HG02884 (cell line): ENCODE data around the gene HIPK2.

Source experiments
- ATAC-seq: cut with Tn5 transposase; IDR thresholded peaks from one replicate; pipeline ENCODE4 v1.9.1; 2021; ENCODE audit warnings: mild to moderate bottlenecking, moderate library complexity; ENCODE audit not compliant: unreplicated experiment

HIPK2 gene

DNA sequence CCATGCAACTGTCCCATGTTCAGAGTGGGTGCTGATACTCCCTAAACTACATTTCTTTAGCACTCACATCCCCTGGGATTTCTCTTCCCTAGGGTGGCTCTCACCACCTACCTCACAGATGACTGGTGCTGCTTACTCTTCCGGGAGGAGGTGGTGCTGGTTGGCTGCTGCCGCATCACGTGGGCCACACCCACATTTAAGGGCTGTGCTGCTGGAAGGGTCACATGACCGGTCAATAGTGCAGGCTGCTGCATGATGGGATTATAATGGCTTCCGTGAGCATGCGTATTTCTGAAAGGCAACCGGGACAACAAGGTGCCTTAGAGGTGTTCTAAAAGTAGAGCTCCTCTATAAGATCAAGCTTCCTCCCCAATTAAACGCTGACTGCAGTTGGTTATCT lies 177.5 kb downstream of the HIPK2 start:
- ATAC-seq, result no peak

- ATAC-seq, result no peak
These were observed 179.2 kb downstream of the HIPK2 start for GRCh38 chr7:139598642-139599041.

- no peak for ATAC-seq
These were observed 180.8 kb downstream of the HIPK2 start for GRCh38 chr7:139597028-139597427.

DNA sequence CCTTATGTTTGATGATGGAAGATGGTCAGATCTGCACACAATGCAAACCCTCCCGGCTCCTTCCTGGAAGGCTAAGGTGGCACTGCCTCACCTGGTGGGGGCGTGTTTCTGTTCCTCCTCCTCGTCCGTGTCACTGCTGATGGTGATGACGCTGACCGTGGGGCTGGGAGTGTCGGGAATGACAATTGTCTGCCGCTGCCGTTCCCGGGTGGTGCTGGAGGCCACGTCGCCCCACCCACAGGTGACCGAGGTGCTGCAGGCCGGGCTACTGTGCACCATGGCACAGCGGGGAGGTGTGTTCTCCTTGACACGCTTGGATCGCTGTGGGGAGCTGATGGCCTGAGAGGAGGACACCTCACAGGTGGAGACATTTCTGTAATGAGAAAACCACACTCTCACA lies 181.2 kb downstream of the HIPK2 start:
- ATAC-seq, result no peak

- ATAC-seq, result no peak
These were observed 182.0 kb downstream of the HIPK2 start for GRCh38 chr7:139595806-139596205.

- ATAC-seq, result no peak
These were observed 182.8 kb downstream of the HIPK2 start for GRCh38 chr7:139594911-139595476.

DNA sequence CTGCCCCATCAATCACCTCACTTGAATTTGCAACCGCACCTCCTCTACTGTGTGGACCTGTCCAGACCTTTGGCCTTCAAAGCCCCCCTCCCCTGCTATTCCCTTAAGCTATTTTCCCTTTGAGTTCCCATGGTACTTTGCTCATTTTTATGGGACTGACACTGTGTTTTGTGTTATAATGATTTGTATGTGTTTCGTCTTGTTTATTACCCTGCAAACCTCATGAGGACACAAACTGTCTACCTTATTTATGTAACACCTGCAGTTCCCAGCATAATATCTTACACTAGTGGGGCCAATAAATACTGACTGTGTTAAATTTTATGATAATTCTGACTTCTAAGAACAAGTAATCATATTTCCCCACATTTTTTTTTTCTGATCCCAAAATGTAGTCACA lies 183.7 kb downstream of the HIPK2 start:
- no peak for ATAC-seq

DNA sequence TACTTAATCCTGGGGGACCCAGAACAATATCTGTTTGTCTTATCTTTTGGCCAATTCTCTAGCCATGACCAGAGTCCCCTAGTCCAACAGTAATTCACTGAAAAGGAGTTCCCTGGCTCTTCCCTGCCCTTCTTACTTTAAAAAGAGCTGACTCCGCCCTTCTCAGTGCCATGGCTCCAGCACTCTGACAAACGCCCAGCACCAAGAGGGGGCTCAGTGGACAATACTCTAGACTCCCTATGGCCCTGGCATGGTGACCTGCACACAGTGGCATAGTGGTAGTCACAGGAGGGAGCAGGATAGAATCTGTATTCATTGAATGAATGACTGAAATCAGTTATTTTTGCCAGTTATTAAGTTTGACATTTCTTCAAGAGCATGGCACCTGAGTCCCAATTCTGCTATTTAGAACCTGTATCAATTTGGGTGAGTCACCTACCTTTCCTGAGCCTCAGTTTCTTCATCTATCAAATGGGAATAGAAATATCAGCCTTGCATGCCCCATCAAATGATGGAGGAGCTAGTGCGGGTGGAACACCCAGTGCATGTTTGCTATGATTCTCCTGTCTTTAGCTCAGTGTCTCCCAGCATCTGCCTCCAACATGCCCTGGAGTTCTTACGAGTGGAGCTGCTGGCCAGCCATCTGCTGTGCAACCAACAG lies 184.9 kb downstream of the HIPK2 start:
- ATAC-seq, result no peak

- no peak for ATAC-seq
These were observed 186.1 kb downstream of the HIPK2 start for GRCh38 chr7:139591550-139592195.

GRCh38 chr7:139589474-139589873 lies 188.3 kb downstream of the HIPK2 start:
- ATAC-seq, result no peak

DNA sequence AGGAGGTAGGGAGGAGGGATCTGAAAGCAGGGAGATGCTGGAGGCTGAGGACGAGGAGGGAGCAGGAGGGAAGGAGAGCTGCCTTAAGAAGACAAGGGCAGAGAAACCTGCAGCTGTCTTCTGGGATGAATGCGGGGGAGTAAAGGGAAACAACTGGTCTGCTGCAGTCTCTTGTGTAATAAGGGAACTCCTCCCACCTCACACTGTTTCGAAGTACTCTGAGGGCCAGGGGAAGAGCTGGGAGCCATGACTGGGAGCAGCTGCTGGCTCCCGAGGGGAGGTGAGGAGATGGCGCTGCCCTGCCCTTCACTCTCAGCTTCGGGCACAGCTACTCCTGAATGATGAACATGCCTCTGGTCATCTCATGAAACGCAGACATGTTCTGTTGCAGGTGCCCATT lies 189.2 kb downstream of the HIPK2 start:
- ATAC-seq, result no peak

DNA sequence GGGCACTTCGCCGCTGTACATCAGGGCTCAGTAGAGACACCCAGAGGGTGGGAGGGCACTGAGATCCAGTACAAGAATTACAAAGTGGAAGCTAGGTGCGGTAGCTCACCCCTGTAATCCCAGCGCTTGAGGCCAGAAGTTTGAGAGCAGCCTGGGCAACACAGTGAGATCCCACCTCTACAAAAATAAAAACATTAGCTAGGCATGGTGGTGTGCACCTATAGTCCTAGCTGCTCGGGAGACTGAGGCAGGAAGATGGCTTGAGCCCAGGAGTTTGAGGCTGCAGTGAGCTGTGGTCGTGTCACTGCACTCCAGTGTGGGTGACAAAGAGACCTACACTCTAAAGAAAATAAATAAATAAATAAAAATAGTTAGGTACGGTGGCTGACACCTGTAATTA lies 190.3 kb downstream of the HIPK2 start:
- no peak for ATAC-seq

DNA sequence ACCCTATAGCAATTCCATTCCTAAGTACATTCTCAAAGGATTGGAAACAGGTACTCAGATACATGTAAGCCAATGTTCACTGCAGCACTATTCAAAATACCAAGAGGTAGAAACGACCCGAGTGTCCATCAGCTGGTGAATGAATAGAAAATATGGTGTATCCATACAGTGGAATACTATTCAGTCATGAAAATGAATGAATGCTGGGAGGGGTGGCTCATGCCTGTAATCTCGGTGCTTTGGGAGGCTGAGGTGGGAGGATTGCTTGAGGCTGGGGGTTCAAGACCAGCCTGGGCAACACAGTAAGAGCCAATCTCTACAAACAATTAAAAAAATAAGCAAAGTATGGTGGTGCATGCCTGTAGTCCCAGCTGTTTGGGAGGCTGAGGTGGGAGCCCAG lies 191.5 kb downstream of the HIPK2 start:
- ATAC-seq, result no peak

- no peak for ATAC-seq
These were observed 192.8 kb downstream of the HIPK2 start for GRCh38 chr7:139585042-139585441.

DNA sequence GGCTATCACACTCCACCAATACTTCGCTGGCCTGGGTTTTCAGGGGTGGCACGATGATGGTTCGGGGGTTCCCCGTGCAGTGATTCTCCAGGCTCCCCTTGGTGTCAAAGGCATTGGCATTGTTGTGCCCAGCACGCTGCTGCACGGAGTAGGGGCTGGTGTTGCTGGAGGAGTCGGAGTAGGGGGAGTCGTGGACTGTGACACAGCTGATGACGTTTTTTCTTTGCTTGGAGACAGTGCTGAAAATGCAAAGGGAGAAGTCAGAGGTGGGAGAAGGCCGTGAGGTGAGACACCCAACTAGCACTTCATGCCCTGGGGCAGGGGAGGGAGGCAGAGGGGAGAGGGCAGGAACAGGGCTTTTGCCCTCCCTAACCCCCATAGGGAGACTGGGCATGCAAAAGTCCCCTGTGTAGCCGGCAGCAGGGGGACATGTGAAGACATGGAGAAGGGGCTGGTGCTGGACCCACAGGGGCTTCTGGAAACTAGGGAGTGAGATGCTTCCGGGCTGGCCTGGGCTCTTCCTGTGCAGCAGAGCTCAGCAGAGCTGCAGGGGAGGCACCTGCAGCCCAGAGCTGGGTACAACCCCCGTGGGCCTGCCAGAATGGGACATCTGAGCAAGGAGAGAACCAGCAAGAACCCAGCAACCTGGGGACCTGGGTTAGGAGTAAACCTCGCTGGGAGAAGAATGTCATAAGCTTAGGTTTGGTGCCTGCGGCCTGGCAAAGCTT lies 193.8 kb downstream of the HIPK2 start:
- no peak for ATAC-seq

DNA sequence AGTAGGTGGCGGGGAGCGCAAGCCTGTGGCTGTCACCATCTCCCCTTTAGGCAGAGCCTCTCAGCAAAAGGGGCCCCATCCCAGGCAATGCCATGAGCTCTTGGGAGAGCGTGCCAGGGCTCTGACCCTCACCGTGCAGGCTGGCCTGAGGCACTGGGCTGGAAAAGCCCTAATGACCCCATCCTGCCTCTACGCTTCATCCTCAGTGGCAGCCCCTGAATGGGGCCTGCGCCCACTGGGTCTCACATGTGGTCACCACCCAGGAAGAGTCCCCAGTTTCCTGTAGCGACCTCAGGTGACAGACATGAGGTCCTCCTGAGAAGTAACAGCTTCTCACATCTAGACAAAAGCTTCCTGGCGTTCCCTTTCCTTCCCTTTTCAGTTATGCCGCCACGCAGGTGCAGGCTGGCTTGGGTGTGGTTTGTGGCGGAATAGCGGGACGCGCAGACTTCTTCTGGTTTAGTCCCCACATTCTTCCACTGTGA lies 195.1 kb downstream of the HIPK2 start:
- no peak for ATAC-seq

DNA sequence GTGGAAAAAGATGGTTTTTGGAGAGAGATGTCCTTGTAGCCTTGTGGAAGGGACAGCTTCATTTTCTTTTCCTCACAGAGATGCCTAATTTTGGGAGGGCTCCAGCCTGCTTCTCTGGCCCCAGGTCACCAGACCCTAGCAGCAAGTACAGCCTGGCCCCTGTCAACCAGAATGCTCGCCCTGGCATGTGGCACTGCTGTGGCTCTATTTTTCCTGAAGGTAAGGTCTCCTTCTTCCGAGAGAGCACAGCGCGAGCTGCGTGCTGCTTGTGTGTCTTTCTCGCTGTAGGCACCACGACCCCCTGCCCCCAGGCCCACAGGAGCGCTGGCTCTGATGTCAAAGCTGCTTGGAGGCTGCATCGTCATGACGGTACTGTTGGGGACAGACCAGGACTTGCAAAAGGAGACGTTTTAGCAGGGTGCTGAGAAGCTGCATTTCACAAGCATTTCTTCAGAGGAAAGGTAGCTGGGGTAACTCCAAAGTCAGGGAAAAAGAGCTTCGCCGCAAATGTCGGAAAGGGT lies 195.6 kb downstream of the HIPK2 start:
- ATAC-seq, result no peak

DNA sequence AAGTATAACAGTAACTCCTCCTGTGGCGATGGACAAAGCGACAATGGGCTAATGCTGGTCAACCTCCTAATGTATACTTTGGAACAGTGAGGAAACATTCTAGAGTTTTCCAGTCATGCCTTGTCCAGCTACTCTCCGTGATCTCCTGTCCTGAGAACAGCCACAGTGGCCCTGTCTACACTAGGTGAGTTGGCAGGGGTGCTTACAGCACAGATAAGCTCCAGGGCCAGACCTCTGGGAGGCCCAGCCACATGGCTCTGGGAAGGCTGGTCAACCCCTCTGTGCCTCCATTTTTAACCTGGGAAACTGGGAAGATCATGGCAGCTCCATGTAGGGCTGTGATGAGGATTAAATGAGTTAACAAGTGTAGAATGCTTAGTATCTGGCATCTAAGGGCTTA lies 197.4 kb downstream of the HIPK2 start:
- ATAC-seq, result no peak

- ATAC-seq, result no peak
These were observed 201.4 kb downstream of the HIPK2 start for GRCh38 chr7:139576179-139576973.

GRCh38 chr7:139575338-139575680 lies 202.5 kb downstream of the HIPK2 start:
- ATAC-seq, result no peak
